ENCODE measurements around the gene ASB5. TPM values are rescaled to one million over a fixed set of nuclear protein-coding genes. Genes with fewer than 3 reads are reported as not detected.

The ASB5 gene
- polyA plus RNA-seq, 3 donors = not detected

DNA sequence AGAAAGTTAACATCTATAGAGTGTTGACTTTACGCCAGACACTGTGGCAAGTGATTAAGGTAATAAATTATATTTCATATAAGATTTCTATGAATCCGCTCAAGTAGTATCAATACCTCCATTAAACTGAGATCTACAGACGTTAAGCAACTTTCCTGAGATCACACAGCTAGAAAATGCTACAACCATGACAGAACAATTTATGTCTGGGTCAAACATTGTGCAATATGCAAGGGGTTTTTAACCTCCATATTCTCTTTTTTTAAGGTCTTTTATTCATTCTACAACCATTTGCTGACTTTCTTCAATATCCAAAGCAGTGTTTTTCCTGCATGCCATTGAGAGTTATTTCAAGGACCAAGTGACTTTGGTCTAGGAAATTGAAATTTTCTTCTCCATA lies 10.9 kb downstream of the ASB5 start:
- Histone ChIP-seq H3K79me2 (ENCODE audit: insufficient read depth, low read length) (no peaks in the 10 kb centered on the region), H3K27ac (ENCODE audit: low read depth in 1 of 2, low read length in 2 of 2) (no peak overlapping the region), H3K27me3 (ENCODE audit: control insufficient read depth in 2 of 2, insufficient read depth in 2 of 2, low read length in 2 of 2) (no peaks in the 10 kb centered on the region), H3K4me2 (replicated peaks; ENCODE audit: extremely low read depth, low read length, poor library complexity, severe bottlenecking) (no peak overlapping the region), H4K20me1 (ENCODE audit: insufficient read depth, low read length) (no peaks in the 10 kb centered on the region), H3K36me3 (replicated peaks in 1 of 2; ENCODE audit: control insufficient read depth in 1 of 2, insufficient read depth in 2 of 2, low read length in 2 of 2) (no peaks in the 10 kb centered on the region), H3K9me3 (replicated peaks in 1 of 2; ENCODE audit: control insufficient read depth in 1 of 2, insufficient read depth in 1 of 2, low read length in 2 of 2) (no peaks in the 10 kb centered on the region), H3K4me1 (ENCODE audit: control insufficient read depth in 1 of 2, insufficient read depth in 2 of 2, low read length in 2 of 2) (no peaks in the 10 kb centered on the region), H2AFZ (ENCODE audit: insufficient read depth, low read depth, low read length, poor library complexity, severe bottlenecking) (no peak overlapping the region), H3K4me3 (replicated peaks in 1 of 3; ENCODE audit: low read depth in 2 of 3, low read length in 3 of 3) (no peak overlapping the region), H3K9ac (ENCODE audit: insufficient read depth, low read length, poor library complexity, severe bottlenecking) (no peak overlapping the region)
- Mint-ChIP-seq H3K4me3 (no peak overlapping the region), H3K36me3 (no peaks in the 10 kb centered on the region), H3K4me1 (no peaks in the 10 kb centered on the region), H3K9me3 (peaks cover 0 to 2% (median 2%) of the 10 kb centered on the region in 7 donors), H3K27me3 (ENCODE audit: low read depth in 3 of 3) (peaks cover 0 to 6% (median 3%) of the 10 kb centered on the region in 3 donors), H3K27ac (no peak overlapping the region)
- TF ChIP-seq, protein P1, sequence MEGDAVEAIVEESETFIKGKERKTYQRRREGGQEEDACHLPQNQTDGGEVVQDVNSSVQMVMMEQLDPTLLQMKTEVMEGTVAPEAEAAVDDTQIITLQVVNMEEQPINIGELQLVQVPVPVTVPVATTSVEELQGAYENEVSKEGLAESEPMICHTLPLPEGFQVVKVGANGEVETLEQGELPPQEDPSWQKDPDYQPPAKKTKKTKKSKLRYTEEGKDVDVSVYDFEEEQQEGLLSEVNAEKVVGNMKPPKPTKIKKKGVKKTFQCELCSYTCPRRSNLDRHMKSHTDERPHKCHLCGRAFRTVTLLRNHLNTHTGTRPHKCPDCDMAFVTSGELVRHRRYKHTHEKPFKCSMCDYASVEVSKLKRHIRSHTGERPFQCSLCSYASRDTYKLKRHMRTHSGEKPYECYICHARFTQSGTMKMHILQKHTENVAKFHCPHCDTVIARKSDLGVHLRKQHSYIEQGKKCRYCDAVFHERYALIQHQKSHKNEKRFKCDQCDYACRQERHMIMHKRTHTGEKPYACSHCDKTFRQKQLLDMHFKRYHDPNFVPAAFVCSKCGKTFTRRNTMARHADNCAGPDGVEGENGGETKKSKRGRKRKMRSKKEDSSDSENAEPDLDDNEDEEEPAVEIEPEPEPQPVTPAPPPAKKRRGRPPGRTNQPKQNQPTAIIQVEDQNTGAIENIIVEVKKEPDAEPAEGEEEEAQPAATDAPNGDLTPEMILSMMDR (IDR thresholded peaks at IDR 0.05) = no peak
- WGBS (ENCODE audit: insufficient coverage) = no CpG with 5 or more reads among the region's 3 CpGs
- DNase-seq = no peak
- intact Hi-C loops (cut with micrococcal nuclease) = no loop called here

DNA sequence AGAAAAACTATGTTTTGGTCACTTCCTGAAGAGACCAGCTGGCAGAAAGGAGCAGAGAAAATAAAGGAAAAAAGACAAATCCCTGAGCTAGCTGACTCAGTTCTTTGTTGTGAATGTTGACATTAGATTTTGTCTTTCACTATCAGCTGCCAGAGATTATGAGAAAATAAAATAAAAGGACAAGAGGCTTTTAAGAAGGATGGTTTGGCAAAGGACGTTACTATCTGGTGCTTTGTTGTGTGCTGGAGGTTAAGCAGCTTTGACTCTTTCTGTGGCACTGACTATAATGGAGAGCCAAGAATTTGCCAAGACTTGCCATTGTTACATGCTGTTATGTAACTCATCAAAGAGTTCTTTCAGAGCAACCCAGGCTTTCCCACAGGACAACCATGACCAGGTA lies 12.1 kb downstream of the ASB5 start:
- Histone ChIP-seq H2AFZ (ENCODE audit: insufficient read depth, low read depth, low read length, poor library complexity, severe bottlenecking) (no peak overlapping the region), H3K27ac (ENCODE audit: low read depth in 1 of 2, low read length in 2 of 2) (no peak overlapping the region), H3K79me2 (ENCODE audit: insufficient read depth, low read length) (no peaks in the 10 kb centered on the region), H3K9ac (ENCODE audit: insufficient read depth, low read length, poor library complexity, severe bottlenecking) (no peak overlapping the region), H3K4me1 (ENCODE audit: control insufficient read depth in 1 of 2, insufficient read depth in 2 of 2, low read length in 2 of 2) (no peaks in the 10 kb centered on the region), H4K20me1 (ENCODE audit: insufficient read depth, low read length) (no peaks in the 10 kb centered on the region), H3K4me2 (replicated peaks; ENCODE audit: extremely low read depth, low read length, poor library complexity, severe bottlenecking) (no peak overlapping the region), H3K9me3 (replicated peaks in 1 of 2; ENCODE audit: control insufficient read depth in 1 of 2, insufficient read depth in 1 of 2, low read length in 2 of 2) (no peaks in the 10 kb centered on the region), H3K4me3 (replicated peaks in 1 of 3; ENCODE audit: low read depth in 2 of 3, low read length in 3 of 3) (no peak overlapping the region), H3K36me3 (replicated peaks in 1 of 2; ENCODE audit: control insufficient read depth in 1 of 2, insufficient read depth in 2 of 2, low read length in 2 of 2) (no peaks in the 10 kb centered on the region), H3K27me3 (ENCODE audit: control insufficient read depth in 2 of 2, insufficient read depth in 2 of 2, low read length in 2 of 2) (no peaks in the 10 kb centered on the region)
- DNase-seq = no peak
- H3K27me3 Mint-ChIP-seq (ENCODE audit: low read depth in 3 of 3) = peaks cover 0 to 6% (median 0%) of the 10 kb centered on the region in 3 donors
- H3K9me3 Mint-ChIP-seq = peaks cover 0 to 2% (median 2%) of the 10 kb centered on the region in 7 donors
- H3K36me3 Mint-ChIP-seq = no peaks in the 10 kb centered on the region
- intact Hi-C loops (cut with micrococcal nuclease) = no loop called here
- H3K4me3 Mint-ChIP-seq = no peak overlapping the region
- TF ChIP-seq, protein P1 (IDR thresholded peaks at IDR 0.05) = no peak
- H3K4me1 Mint-ChIP-seq = no peaks in the 10 kb centered on the region
- H3K27ac Mint-ChIP-seq = no peak overlapping the region
- no CpG with 5 or more reads among the region's 1 CpG for WGBS (ENCODE audit: insufficient coverage)

Data from CD14-positive monocyte (primary cell).